Hindlimb muscle (tissue), 1 donor: Measurements from ENCODE around the gene PCLO. TPM values are rescaled to one million over a fixed set of nuclear protein-coding genes. Genes with fewer than 3 reads are reported as not detected.
"Not testable (repeated sequence)": the region's sequence is repeated elsewhere in the genome, so short reads cannot be mapped to it uniquely, and the experiment has no call there.

Experiments
- DNase-seq: peaks from one replicate; pipeline ENCODE4 v3.0.0-alpha.2; 2013
- polyA plus RNA-seq: library from polyadenylated mRNA; unstranded; fragments of 120-200 nt; gene quantifications from one replicate; pipeline ENCODE4 v1.2.1, GENCODE V29; 2013; ENCODE audit not compliant: insufficient read length

Gene PCLO
- polyA plus RNA-seq, 1 donor: 0.28 TPM

DNA sequence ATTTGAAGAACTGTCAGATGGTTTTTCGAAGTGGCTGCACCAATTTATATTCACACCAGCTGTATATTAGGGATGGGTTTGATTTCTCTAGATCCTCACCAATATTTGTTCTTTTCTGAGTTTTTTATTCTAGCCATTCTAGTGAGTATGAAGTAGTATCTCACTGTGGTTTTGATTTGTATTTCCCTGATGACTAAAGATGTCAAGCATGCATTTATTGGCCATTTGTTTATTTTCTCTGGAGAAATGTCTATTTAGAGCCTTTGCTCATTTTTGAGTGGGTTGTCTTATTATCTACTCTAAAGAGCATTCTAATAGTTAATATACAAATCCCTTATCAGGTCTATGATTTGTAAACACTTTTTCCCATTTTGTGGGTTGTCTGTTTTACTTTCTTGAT, 123.9 kb downstream of the PCLO start:
- DNase-seq: no peak

GRCh38 chr7:83036721-83037380, 125.8 kb downstream of the PCLO start:
- no peak for DNase-seq

DNA sequence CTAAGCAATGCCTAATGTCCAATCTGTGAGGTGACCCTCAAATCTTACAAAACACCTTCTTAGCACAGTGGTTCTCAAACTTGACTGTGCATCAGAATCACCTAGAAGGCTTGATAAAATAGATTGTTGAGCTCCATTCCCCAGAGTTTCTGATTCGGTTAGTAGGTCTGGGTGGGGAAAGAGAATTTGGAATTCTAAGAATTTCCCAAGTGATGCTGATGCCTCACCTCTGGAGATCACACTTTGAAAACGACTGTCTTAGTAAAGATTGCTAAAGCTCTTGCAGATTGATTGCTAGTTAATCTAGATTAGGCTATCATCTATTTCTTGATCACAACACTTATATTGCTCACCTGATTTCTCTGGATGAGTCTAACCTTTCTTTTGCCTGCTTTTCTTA, 126.6 kb downstream of the PCLO start:
- no peak for DNase-seq

- no peak for DNase-seq
These were observed 130.5 kb downstream of the PCLO start for GRCh38 chr7:83032195-83032594.

DNA sequence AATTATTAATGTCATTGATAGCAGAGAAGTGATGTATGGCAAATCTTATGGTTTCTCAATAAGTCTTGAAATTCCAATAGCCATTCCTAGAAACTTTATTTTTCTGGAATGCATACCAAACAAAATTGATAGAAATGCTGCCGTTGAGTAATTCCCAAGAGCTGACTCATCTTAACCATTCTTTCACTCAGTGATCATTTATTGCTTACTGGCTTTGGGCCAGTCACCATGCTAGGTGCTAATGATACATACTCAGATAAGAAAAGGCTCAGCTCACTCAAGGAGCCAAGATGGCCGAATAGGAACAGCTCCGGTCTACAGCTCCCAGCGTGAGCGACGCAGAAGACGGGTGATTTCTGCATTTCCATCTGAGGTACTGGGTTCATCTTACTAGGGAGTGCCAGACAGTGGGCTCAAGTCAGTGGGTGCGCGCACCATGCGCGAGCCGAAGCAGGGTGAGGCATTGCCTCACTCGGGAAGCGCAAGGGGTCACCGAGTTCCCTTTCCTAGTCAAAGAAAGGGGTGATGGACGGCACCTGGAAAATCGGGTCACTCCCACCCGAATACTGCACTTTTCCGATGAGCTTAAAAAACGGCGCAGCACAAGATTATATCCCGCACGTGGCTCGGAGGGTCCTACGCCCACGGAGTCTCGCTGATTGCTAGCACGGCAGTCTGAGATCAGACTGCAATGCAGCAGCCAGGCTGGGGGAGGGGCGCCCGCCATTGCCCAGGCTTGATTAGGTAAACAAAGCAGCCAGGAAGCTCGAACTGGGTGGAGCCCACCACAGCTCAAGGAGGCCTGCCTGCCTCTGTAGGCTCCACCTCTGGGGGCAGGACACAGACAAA, 138.6 kb downstream of the PCLO start:
- DNase-seq: not testable (repeated sequence)

DNA sequence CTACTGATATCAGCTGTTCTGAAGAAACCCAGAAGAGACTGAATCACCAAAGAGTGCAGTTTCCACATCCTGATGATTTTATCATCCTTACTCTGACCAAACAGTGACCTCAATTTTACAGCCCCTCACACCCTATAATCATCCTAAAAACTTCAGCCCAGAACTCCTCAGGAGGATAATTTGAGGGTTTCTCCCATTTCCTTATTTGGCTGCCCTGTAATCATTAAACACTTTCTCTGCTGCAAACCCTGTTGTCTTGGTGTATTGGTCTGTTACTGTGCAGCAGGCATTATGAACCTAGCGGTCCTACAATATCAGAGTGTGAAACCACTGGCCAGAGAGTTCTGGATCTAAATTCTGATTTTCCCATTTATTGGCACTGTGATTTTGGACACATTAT, 141.7 kb downstream of the PCLO start:
- no peak for DNase-seq

- no peak for DNase-seq
These were observed 142.5 kb downstream of the PCLO start for GRCh38 chr7:83020161-83020560.

GRCh38 chr7:83015916-83016315, 146.8 kb downstream of the PCLO start:
- no peak for DNase-seq

DNA sequence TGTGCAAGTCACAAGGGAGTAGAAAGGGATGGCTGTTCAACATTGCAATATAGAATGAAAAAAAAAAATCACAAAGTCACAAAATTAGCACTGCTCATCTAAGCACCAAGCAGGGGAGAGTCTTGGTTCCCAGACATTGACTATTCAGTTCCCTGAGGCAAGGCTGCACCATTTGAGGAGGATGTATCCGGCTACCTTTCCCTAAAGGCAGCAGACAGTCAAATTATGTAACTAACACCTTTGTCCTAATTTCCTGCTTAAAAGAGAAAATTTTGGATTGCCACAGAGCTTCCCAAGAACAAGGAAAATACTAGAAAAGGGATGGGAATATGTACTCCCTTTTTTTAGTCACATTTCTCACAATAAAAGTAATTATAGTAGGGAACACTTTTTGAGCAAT, 148.1 kb downstream of the PCLO start:
- DNase-seq: no peak

GRCh38 chr7:83011954-83012353, 150.7 kb downstream of the PCLO start:
- no peak for DNase-seq

DNA sequence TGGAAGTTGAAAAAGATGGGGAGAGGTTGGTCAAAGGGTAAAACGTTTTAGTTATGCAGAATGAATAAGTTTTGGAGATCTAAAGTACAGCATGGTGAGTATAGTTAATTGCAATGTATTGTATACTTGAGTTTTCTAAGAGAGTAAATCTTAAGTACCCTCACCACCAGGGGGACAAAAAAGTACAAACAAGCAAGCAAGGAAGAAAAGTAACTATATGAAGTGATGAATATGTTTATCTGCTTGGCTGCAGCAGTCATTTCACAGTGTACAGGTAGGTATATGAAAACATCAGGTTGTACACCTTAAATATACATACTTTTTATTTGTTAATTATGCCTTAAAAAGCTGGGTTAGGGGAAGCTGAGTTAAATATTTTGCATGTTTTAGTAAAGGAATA, 157.3 kb downstream of the PCLO start:
- DNase-seq: no peak

GRCh38 chr7:83001362-83002040, 161.2 kb downstream of the PCLO start:
- DNase-seq: no peak

DNA sequence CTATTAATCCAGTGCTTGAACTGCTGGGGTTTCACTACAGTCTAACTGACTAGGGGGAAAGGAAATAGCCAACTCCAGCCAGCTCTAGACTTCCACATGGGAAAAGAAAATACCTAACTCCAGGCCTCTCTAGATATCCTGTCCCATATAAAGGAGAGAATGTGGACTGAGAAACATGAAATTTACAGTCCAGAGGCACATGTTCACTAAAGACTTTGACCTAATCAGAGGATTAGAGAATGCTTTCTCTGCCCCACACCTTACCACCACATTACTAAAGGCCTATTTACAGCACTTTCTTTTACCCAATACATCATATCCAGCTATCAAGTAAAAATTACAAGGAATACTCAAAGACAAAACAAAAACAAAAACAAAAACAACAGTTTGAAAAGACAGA, 164.2 kb downstream of the PCLO start:
- DNase-seq: no peak

DNA sequence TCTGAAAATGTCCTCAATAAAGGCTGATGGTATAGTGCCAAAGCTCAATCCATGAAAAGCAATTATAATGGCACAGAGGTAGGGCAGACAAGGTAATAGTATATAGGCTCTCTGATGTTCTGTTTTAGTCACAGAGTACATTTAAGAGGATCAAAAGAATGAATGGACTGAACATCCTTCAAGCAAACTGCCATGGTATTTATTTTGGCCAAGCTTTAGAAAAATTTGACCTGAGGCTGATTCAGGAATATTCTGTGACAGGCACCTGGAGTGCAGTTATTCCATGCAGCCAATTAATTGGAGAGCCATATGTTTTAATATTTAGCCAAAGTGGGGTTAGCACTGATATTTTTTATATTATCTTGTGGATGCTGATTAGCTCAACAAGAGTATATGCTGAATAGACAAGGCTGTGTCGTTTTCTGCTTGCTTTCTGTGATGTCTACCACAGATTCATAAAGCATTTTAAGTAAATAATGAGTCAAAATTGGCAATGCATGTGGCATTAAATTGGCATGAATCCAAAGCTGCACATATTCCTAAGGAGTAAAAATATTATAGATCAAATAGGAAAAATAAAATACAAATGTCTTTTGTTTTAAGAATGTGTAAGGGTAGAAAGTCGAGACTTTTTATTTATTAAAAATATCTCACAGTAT, 177.4 kb downstream of the PCLO start:
- DNase-seq: no peak

DNA sequence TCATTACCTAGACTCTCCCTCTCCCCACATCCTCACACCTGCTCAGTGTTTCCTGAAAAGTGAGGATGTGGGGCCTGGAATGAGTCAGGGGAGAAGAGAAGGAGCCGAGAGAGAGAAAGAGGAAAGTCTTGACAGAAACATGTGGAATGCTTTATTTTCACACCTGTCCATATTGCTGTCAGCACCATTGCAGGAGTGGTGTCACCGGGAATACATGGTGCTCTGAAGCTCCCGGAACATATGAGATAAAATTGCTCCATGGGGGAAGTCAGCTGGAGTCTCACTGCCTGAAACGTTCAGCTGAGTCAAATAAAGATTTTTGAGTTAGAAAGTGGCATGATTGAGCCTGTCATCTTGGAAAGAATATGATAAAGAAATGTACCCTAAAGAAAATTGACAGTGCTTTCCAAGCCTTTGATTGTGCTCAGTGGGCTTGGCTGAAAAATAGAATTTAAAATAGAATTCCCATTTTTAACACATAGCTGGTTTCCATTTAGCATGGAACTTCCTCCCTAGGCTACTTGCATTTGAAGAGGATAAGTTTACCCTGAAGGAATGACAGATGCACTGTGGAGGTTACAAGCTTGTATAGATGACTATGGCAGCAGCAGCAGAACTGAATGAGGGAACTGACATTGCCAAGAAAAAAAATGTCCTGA, 182.4 kb downstream of the PCLO start:
- DNase-seq: no peak

GRCh38 chr7:82975811-82976468, 186.7 kb downstream of the PCLO start:
- DNase-seq: no peak

DNA sequence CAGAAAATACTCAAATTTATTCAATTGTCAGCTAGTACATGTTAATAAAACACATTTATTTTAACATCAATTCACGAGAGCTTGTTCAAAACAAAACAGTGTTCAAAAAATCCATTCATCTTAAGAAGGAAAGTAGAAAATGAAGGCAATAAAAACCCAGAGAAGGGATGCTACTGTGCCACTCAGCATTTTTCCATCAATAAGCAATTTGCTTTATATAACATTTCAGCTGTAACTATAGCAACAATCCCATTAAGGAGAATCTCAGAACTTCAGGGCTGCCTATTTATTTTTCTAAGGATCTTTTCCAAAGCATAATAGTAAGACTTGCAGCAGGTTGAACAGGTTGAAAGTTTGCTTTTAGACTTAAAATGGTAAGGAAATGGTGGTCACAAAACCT, 190.5 kb downstream of the PCLO start:
- DNase-seq: no peak

- no peak for DNase-seq
These were observed 197.3 kb downstream of the PCLO start for GRCh38 chr7:82965088-82966036.

DNA sequence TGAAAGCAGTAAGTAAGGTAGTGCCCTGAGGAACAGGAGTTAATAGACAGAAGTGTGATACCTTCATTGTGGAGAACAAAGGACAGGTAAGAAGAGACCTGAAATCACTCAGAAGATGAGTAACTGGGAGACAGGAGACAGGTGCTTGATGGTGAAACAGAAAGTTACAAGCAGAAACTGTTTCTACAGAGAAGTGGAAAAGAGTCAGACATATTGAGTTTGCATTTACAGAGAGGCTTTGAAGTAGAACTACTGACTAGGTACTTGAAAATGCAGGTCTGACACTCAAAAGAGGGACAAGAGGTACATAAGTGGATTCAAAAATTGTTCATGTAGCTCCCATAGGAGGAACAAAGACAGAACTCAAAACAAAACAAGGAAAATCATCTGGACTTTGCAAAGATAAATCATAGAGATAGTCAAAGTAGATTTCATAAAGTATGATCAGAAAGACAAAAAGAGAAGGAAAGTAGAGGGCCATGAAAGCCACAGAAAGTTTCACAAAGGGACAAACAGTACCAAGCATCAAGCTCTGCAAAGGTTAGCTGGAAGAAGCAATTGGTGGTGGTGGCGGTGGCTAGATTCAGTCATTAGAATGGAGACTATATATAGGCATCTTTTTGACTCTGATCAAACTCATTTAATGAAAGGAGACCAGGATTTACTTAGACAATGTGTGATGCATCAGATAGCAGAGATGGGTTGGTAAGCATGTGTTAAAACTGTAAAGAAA, 198.4 kb downstream of the PCLO start:
- no peak for DNase-seq

DNA sequence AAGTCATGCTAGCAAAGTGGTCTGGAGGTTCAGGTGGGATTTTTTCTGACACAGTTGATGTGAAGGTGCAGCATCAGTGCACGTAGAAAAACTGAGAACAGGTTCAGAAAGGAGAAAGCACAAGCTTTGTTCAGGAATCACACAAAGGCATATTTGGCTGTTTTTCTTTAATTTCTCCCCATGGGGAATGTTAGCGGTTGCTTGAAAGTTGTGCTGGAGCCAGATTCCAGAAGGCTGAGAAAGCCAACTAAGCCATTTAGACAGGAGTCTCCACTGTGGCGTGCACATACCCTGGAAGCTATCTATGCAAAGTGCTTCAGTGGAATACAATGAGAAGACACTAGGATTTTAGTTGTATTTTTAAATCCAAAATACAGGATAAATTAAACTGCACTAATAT, 201.4 kb downstream of the PCLO start:
- DNase-seq: no peak
